GM21423 (cell line): ENCODE results near the gene RPA1.
"Not testable (repeated sequence)": the region's sequence is repeated elsewhere in the genome, so short reads cannot be mapped to it uniquely, and the experiment has no call there.

Experiments
- ATAC-seq: cut with Tn5 transposase; IDR thresholded peaks from one replicate; pipeline ENCODE4 v1.9.1; 2021; ENCODE audit warnings: mild to moderate bottlenecking, moderate library complexity; ENCODE audit not compliant: unreplicated experiment

Gene RPA1

DNA sequence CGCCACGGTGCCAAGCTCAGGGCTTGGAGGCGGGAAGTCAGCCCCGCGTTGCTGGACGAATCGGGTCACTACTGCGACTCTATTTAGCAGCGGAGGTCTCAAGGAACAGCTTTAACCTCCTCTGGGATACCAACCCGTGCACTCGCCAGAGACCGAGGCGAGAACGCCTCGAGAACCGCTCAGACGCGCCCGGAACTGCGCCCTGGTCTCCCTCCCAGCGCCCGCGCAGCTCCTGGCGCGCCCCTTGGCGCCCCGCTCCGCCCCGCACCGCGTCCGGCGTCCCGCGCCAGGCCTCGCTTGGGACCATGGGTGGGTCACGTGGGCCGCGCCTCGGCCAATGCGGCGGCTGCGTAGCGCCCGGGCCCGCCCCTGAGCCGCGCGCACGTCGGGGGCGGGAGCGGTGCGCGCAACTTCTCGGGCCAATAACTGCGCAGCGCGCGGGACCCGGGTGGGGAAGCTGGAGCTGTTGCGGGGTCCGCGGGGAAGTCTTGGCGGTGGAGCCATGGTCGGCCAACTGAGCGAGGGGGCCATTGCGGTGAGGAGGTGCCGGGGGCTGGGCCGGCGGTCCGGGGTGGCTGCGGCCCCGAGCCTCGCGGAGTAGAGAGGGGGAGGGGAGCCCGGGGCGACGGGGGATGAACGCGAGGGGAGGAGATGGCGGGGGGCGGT, at the start of gene RPA1, which contains the start of gene SMYD4:
Gene RPA1 (plus strand): TSS at position 414 of the 666 bp plus-strand sequence. CDS start 89 bp downstream, at position 503.
Gene SMYD4 (minus strand): TSS at position 311 of the 666 bp plus-strand sequence. CDS start 1,908 bp downstream, outside the sequence.
- ATAC-seq, result peak; percentile 83

DNA sequence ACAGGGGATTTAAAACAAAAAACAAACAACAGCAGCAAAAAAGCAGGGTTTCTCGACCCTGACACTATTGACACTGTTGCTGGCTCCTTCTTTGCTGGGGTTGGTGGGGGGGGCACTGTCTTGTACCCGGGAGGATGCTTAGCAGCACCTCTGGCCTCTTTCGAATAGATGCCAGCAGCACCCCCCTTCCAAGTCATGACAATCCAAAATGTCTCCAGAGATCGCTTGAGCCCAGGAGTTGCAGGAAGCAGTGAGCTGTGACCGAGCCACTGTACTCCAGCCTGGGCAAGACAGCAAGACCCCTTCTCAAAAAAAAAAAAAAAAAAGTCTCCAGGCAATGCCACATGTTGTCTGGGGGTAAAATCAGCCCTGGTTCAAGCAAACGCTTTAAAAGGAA, 47.6 kb upstream of the RPA1 start:
- ATAC-seq, result no peak

DNA sequence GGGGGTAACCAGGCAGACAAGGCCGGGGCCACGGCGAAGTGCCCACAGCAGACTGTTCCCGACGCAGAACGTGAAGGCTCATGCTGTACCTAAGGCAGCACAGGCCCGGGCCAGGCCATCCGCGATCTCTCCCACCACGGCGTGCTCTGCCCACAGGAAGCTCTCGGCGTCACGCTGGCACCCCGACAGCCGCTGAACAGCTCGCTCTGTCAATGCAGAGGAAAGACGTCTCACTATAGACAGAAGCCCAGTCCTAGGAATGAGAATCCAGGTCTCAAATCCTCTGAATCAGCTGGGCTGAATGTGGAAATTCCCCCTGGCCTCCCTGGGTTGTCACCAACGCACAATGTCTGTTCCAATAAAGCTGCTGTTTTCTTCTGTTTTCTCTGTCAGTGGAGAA, 46.5 kb upstream of the RPA1 start:
- ATAC-seq, result no peak

- no peak for ATAC-seq
Observed at GRCh38 chr17:1783834-1784611, 45.8 kb upstream of the RPA1 start.

- no peak for ATAC-seq
Observed at GRCh38 chr17:1785930-1786329, 43.9 kb upstream of the RPA1 start.

DNA sequence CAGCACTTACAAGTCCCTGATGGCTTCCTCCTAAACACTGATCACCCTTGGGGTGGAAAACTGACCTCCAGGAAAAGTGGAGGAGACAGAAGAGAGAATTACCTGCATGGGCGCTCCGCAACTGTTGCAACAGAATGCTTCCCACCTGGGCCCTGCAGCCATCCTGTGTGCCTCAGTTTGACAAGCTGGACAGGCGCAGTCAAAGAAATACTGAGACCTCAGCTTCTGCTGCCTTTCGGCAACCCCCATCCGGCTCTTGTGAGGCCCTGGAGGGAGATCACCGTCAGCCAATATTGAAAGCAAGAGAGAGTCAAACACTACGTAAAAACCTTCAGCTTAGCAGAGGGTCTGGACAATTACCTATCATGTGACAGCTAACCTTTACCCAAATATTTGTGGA, 43.1 kb upstream of the RPA1 start:
- no peak for ATAC-seq

DNA sequence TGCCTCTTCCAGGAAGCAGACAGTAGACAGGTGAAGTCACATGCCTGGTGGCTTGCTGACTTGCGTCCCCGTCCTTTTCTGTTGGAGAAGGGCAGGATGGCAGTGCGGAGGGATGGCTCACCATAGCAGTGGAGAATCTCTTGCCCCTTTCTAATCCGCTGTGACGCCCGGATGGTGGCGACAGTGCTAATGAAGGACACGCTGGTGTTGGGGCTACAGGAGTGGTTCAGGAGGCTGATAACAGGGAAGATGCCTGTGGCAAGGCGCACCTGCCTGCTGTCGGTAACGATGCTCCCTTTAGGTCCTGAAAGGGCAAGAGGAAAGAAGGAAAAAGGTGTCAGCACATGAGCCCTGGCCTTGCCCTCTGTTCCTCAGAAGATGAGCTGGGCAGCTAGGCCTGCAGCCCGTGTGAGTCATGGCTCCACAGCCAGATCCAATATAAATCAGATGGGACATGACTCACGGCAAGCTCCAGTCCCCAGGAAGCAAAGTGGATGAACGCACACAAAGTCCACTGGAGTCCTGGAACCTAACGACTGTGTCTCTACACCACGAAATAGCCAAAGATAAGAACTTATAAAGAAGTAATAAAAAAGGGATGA, 42.4 kb upstream of the RPA1 start:
- ATAC-seq, result no peak

DNA sequence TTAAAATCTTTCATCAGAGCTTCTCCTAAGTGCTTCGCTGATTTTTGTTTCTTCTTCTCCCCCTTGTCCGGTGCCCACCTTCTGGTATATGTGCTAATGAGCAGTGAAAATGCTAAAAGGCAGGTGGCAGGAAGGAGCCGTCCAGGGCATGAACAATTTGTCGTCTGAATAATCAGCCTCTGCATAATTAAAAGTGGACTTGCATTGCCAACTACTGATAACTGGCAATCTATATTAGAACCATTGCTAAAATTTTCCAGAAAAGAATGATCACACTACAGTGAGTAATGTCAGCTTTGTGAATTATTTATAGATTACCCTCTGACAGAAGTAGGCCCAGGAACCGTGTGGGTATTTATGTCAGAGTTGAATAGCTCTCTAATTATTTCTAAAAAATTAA, 39.9 kb upstream of the RPA1 start:
- no peak for ATAC-seq

GRCh38 chr17:1792495-1793446, 37.0 kb upstream of the RPA1 start:
- ATAC-seq, result no peak

DNA sequence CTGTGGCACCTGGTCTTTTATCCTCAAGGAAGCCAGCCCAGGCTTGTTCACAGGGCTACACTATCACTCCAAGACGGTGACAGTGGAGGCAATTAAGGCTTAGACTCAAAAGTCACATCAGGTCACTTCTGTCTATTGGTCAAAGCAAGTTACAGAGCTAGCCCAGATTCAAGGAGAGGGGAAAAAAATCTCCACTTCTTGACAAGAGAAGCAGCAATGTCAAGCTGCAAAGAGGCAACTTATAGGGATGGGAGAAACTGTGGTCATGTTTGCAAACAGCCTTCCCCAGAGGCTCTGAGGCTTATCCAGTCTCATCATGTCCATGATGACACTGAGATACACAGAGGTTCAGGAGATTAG, 36.4 kb upstream of the RPA1 start:
- no peak for ATAC-seq

DNA sequence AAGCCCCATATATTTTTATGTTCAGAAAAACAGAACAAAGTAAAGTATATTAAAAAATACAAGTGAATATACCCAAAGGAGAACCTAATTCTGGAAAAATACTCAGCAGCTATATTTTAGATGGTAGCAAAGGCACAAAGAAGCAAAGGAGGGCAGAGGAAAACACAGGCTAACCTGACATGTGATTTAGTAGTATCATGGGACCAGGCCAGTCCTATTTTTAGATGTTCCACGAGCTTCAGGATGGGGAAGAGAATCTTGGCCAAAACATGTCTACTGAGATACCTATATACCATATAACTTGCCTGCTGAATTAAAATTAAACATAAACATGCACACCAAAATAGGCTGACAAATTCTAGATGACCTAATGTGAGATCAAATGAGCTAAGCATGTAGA, 33.0 kb upstream of the RPA1 start:
- ATAC-seq, result no peak

DNA sequence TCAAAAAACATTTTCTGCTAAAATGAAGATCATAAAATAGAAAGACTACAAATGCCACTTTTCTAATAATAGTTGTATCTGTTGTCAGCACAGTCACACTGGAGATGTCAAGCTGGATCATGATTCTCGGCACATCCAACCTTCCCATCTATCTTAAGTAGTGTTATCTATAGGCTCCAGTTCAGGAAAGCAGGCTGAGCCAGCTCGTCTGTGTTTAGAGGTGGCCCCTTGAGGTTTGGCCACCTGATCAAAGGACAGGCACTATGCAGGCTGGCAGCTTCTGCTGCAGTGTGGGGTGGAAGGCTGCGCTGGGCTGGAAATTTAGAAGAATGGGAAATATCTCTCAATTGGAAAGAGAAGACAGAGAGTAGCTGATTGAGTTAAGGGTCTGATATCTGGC, 32.5 kb upstream of the RPA1 start:
- ATAC-seq, result no peak

GRCh38 chr17:1797846-1798245, 32.0 kb upstream of the RPA1 start:
- ATAC-seq, result not testable (repeated sequence)

- no peak for ATAC-seq
Observed at GRCh38 chr17:1800240-1800639, 29.6 kb upstream of the RPA1 start.

DNA sequence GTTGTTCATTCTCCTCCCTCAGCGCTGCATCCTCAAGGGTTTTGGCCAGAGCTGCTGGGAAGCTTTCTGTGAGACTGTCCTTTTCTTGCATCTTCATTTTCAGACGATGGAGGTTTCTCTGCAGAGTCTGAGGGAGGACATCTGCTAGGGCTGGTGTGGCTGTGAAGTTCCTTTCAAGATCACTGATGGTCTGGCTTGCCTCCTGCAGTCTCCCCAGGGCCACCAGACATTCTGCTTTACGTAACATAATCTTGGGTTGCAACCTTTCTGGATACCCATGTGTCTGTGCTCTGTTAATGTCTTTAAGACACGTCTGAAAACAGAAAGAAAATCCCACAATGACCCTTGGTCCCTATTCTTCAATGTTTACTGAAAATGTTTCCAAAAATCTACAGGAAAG, 29.1 kb upstream of the RPA1 start:
- no peak for ATAC-seq

DNA sequence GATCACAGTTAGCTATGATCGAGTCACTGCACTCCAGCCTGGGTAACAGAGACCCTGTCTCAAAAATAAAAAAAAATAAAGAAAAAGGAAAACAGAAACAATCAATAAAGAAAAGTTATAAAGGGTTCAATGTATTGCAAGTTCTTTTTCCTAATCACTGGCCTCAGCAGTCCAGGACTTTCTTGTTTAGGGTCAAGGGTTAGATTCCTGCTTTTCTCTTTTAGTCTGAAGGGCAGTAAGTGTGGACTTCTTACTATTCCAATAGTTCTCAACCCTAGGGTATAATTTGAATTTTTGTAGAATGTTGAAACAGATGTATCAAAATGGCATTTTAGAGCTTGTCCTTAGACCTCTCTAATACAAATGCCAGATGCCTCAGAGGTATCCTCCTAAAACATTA, 27.4 kb upstream of the RPA1 start:
- ATAC-seq, result no peak

DNA sequence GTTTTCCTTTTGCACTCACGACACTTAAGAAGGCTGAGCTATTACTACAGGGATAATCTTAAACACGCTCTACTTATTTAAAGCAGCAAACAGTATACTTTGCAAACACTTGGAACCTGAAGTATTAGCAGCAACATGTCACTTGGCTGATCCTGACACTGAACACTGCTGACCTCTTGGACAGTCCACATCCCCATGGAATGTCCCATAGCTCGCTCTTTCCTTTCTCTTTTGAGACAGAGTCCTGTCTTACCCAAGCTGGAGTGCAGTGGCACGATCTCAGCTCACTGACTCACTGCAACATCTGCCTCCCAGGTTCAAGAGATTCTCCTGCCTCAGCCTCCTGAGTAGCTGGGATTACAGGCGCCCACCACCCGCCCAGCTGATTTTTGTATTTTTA, 26.5 kb upstream of the RPA1 start:
- ATAC-seq, result no peak

DNA sequence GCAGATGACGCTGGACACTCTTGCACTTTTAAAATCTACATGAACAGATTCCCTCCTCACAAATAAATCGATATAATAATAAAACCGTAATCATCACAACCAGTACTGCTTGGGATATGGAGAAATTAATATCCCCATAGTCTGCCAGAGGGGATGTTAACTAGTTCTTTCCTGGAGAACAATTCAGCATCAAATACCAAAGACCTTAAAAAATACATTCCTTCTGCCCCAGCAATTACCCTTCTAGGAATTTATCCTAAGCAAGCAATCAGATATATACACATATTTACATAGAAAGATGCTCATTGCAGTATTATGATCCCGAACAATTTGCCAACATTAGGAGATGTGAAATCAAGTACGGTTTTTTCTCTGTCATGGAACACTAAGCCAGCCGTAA, 21.9 kb upstream of the RPA1 start:
- no peak for ATAC-seq

- ATAC-seq, result no peak
Observed at GRCh38 chr17:1808644-1809043, 21.2 kb upstream of the RPA1 start.

DNA sequence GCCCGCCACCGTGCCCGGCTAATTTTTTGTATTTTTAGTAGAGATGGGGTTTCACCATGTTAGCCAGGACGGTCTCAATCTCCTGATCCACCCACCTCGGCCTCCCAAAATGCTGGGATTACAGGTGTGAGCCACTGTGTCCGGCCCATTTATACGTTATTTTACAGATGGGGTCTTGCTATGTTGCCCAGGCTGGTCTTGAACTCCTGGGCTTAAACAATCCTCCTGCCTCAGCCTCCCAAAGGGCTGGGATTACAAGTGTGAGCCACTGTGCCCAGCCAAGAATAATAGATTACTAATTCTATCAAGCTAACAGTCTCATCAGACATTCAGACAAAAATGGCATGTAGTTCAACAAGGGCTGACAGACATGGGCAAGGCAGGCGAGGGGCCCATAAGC, 20.0 kb upstream of the RPA1 start:
- ATAC-seq, result not testable (repeated sequence)
